ENCODE data around the gene ACAA2. TPM values are rescaled to one million over a fixed set of nuclear protein-coding genes. Genes with fewer than 3 reads are reported as not detected.

Gene ACAA2
- polyA plus RNA-seq, 1 donor (not counting 4 experiments of a cell fraction or from before 2014, with no cell fraction given): 2.3 TPM

DNA sequence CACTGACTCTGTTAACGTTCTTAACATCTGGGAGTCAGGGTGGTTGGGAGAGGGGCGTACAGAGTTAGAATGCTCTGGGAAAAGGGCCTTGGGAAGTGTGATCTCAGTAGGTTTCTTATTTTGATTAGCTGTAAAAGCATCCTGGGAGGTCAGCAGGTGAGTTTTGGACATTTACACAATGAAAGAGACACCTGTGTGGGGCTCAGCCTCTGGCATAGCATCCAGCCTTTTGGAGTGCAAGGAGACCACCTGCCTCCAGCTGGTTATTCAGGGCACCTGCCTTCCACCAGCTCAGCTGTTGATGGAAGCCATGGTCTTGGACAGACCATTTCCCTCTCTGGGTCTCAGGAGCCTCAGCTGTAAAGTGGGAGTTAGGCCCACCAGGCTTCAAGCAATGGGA is 49.7 kb downstream of the ACAA2 start:
- H2AFZ ChIP-seq (ENCODE audit: control insufficient read depth, low read length): no peak overlapping the region
- no peaks in the 10 kb centered on the region for H3K27me3 ChIP-seq (ENCODE audit: control insufficient read depth, extremely low read depth, insufficient read depth, low read length)
- no peaks in the 10 kb centered on the region for H3K4me1 ChIP-seq (ENCODE audit: control insufficient read depth, extremely low read depth, insufficient read depth, low read length)
- no peaks in the 10 kb centered on the region for H3K79me2 ChIP-seq (ENCODE audit: control insufficient read depth, insufficient read depth, low read length)
- TF ChIP-seq, protein P1, sequence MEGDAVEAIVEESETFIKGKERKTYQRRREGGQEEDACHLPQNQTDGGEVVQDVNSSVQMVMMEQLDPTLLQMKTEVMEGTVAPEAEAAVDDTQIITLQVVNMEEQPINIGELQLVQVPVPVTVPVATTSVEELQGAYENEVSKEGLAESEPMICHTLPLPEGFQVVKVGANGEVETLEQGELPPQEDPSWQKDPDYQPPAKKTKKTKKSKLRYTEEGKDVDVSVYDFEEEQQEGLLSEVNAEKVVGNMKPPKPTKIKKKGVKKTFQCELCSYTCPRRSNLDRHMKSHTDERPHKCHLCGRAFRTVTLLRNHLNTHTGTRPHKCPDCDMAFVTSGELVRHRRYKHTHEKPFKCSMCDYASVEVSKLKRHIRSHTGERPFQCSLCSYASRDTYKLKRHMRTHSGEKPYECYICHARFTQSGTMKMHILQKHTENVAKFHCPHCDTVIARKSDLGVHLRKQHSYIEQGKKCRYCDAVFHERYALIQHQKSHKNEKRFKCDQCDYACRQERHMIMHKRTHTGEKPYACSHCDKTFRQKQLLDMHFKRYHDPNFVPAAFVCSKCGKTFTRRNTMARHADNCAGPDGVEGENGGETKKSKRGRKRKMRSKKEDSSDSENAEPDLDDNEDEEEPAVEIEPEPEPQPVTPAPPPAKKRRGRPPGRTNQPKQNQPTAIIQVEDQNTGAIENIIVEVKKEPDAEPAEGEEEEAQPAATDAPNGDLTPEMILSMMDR (optimal IDR thresholded peaks at IDR 0.05 in 1 of 3, IDR thresholded peaks at IDR 0.05 in 1 of 3, conservative IDR thresholded peaks at IDR 0.05 in 1 of 3; ENCODE audit: extremely low read depth in 1 of 3, insufficient read depth in 2 of 3, low read length in 3 of 3): no peak
- no peak for TF ChIP-seq EZH2 (IDR thresholded peaks at IDR 0.05; ENCODE audit: low read length)
- no peaks in the 10 kb centered on the region for H3K9me3 ChIP-seq (ENCODE audit: control insufficient read depth, low read depth, low read length)
- dilution Hi-C loops (cut with MboI; ENCODE audit: extremely low pct_ligation_motif_present, low sequenced_read_pairs): no loop called here
- H3K4me2 ChIP-seq (ENCODE audit: control insufficient read depth, extremely low read depth, insufficient read depth, low read depth, low read length): no peak overlapping the region
- no peak overlapping the region for H3K9ac ChIP-seq (ENCODE audit: control insufficient read depth, extremely low read depth, insufficient read depth, low read length)
- FAIRE-seq (no peak), DNase-seq (ENCODE audit: low read depth, low spot score) (no peak)
- H4K20me1 ChIP-seq (ENCODE audit: control insufficient read depth, extremely low read depth, insufficient read depth, low read length): no peaks in the 10 kb centered on the region
- H3K9me1 ChIP-seq (ENCODE audit: control insufficient read depth, extremely low read depth, insufficient read depth, low read length): no peaks in the 10 kb centered on the region
- no peak overlapping the region for H3K4me3 ChIP-seq (ENCODE audit: control insufficient read depth in 2 of 3, extremely low read depth in 1 of 3, insufficient read depth in 2 of 3, low read depth in 1 of 3, low read length in 3 of 3)
- no peak overlapping the region for H3K27ac ChIP-seq (ENCODE audit: control insufficient read depth, insufficient read depth, low read length)
- H3K36me3 ChIP-seq (ENCODE audit: control insufficient read depth in 2 of 2, extremely low read depth in 1 of 2, insufficient read depth in 2 of 2, low read length in 2 of 2): no peaks in the 10 kb centered on the region

DNA sequence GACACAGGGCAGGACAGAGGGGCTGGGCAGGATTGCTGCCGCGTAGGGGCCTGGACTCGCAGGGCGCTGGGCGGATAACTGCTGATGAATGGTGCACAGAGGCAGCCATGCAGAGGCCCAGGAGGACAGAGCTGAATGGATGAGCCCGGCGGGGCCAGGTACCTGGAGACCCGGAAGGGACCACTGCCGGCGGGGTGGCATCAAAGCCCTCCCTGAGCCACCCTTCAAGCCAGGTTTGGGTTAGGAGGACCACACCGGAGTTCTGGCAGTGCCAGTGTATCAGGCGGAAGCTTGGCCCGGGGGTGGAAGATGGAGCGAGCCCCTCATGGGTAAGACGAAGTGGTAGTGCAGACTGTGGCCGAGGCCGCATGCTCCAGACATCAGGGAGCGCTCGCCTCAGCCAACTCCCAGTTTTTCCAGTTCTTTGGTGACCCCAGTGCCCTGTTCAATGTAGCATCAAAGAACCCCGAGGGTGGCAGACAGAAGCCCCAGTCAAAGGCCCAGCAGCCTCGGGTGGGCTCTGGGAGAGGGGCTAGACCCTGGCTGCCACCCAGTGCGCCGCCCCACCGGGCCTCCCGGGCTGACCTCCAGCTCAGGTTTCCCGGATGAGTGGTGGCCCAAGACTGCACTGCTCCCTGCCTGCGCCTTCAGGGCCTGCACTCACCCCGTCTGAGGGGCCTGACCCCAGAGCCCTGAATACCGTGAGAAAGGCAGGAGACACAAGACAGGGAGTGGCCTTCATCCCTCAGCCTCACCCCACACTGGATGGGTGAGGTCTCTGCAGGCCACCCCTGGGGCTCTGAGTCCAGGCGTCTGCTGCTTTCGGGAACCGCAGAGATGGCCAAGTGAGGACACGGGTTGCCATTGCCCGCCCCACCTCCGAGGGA is 50.9 kb downstream of the ACAA2 start:
- Histone ChIP-seq H4K20me1 (ENCODE audit: control insufficient read depth, extremely low read depth, insufficient read depth, low read length) (no peaks in the 10 kb centered on the region), H3K4me2 (ENCODE audit: control insufficient read depth, extremely low read depth, insufficient read depth, low read depth, low read length) (no peak overlapping the region), H3K4me3 (ENCODE audit: control insufficient read depth in 2 of 3, extremely low read depth in 1 of 3, insufficient read depth in 2 of 3, low read depth in 1 of 3, low read length in 3 of 3) (no peak overlapping the region), H3K36me3 (ENCODE audit: control insufficient read depth in 2 of 2, extremely low read depth in 1 of 2, insufficient read depth in 2 of 2, low read length in 2 of 2) (no peaks in the 10 kb centered on the region), H3K27me3 (ENCODE audit: control insufficient read depth, extremely low read depth, insufficient read depth, low read length) (no peaks in the 10 kb centered on the region), H3K79me2 (ENCODE audit: control insufficient read depth, insufficient read depth, low read length) (no peaks in the 10 kb centered on the region), H3K9me3 (ENCODE audit: control insufficient read depth, low read depth, low read length) (no peaks in the 10 kb centered on the region), H3K9me1 (ENCODE audit: control insufficient read depth, extremely low read depth, insufficient read depth, low read length) (no peaks in the 10 kb centered on the region), H2AFZ (ENCODE audit: control insufficient read depth, low read length) (no peak overlapping the region), H3K9ac (ENCODE audit: control insufficient read depth, extremely low read depth, insufficient read depth, low read length) (no peak overlapping the region), H3K4me1 (ENCODE audit: control insufficient read depth, extremely low read depth, insufficient read depth, low read length) (no peaks in the 10 kb centered on the region), H3K27ac (ENCODE audit: control insufficient read depth, insufficient read depth, low read length) (no peak overlapping the region)
- DNase-seq (ENCODE audit: low read depth, low spot score) (no peak), FAIRE-seq (no peak)
- dilution Hi-C loops (cut with MboI; ENCODE audit: extremely low pct_ligation_motif_present, low sequenced_read_pairs): no loop called here
- TF ChIP-seq, protein P1 (optimal IDR thresholded peaks at IDR 0.05 in 1 of 3, IDR thresholded peaks at IDR 0.05 in 1 of 3, conservative IDR thresholded peaks at IDR 0.05 in 1 of 3; ENCODE audit: extremely low read depth in 1 of 3, insufficient read depth in 2 of 3, low read length in 3 of 3): no peak
- TF ChIP-seq EZH2 (IDR thresholded peaks at IDR 0.05; ENCODE audit: low read length): no peak

Measured in keratinocyte (primary cell).